NCI-H2171 (cell line): ENCODE results near the gene GNAO1.

Experiments
- DNase-seq: peaks from one replicate; lab custom pipeline; 2025; lab: John Stamatoyannopoulos, UW

The GNAO1 gene

GRCh38 chr16:56266641-56267607, 75.6 kb downstream of the GNAO1 start:
- no peak for DNase-seq

- no peak for DNase-seq
Measured at GRCh38 chr16:56267888-56268287, 76.6 kb downstream of the GNAO1 start.

GRCh38 chr16:56268799-56269198, 77.5 kb downstream of the GNAO1 start:
- no peak for DNase-seq

- DNase-seq, result no peak
Measured at GRCh38 chr16:56269281-56269680, 78.0 kb downstream of the GNAO1 start.

GRCh38 chr16:56269811-56270684, 78.8 kb downstream of the GNAO1 start:
- no peak for DNase-seq

GRCh38 chr16:56270828-56271227, 79.5 kb downstream of the GNAO1 start:
- DNase-seq, result no peak

GRCh38 chr16:56272583-56272894, 81.2 kb downstream of the GNAO1 start:
- DNase-seq, result no peak

- DNase-seq, result no peak
Measured at GRCh38 chr16:56273615-56274014, 82.3 kb downstream of the GNAO1 start.

- DNase-seq, result no peak
Measured at GRCh38 chr16:56274369-56274768, 83.1 kb downstream of the GNAO1 start.

- DNase-seq, result no peak
Measured at GRCh38 chr16:56275076-56275475, 83.8 kb downstream of the GNAO1 start.

- DNase-seq, result no peak
Measured at GRCh38 chr16:56275801-56276200, 84.5 kb downstream of the GNAO1 start.

- DNase-seq, result no peak
Measured at GRCh38 chr16:56277075-56277474, 85.8 kb downstream of the GNAO1 start.

GRCh38 chr16:56278196-56278855, 87.0 kb downstream of the GNAO1 start:
- no peak for DNase-seq

GRCh38 chr16:56279132-56279531, 87.8 kb downstream of the GNAO1 start:
- peak; percentile 23 for DNase-seq

- DNase-seq, result no peak
Measured at GRCh38 chr16:56279914-56280313, 88.6 kb downstream of the GNAO1 start.

- peak; percentile 27 for DNase-seq
Measured at GRCh38 chr16:56281249-56281805, 90.0 kb downstream of the GNAO1 start.

GRCh38 chr16:56282451-56282850, 91.2 kb downstream of the GNAO1 start:
- DNase-seq, result no peak

GRCh38 chr16:56284521-56284920, 93.2 kb downstream of the GNAO1 start:
- DNase-seq, result no peak

- DNase-seq, result no peak
Measured at GRCh38 chr16:56286809-56287208, 95.5 kb downstream of the GNAO1 start.

GRCh38 chr16:56288019-56288418, 96.7 kb downstream of the GNAO1 start:
- no peak for DNase-seq

- peak; percentile 77 for DNase-seq
Measured at GRCh38 chr16:56289416-56289815, 98.1 kb downstream of the GNAO1 start.

GRCh38 chr16:56289862-56290261, 98.6 kb downstream of the GNAO1 start:
- DNase-seq, result no peak
